Mucosa of stomach (tissue), 1 donor: ENCODE measurements around the gene PMEPA1.
"Not testable (repeated sequence)": the region's sequence is repeated elsewhere in the genome, so short reads cannot be mapped to it uniquely, and the experiment has no call there.

Experiments
- H3K27me3 ChIP-seq: one replicate; pipeline ENCODE4 v1.7.0; 2013; ENCODE audit warnings: mild to moderate bottlenecking, low read length; ENCODE audit not compliant: control insufficient read depth, insufficient read depth
- H3K36me3 ChIP-seq: one replicate; pipeline ENCODE4 v1.7.0; 2013; ENCODE audit warnings: low read length; ENCODE audit not compliant: control insufficient read depth, insufficient read depth
- H3K4me1 ChIP-seq: one replicate; pipeline ENCODE4 v1.7.0; 2013; ENCODE audit warnings: mild to moderate bottlenecking, low read length; ENCODE audit not compliant: control insufficient read depth, insufficient read depth
- H3K4me3 ChIP-seq: one replicate; pipeline ENCODE4 v1.7.0; 2013; ENCODE audit warnings: low read length
- H3K9ac ChIP-seq: one replicate; pipeline ENCODE4 v1.7.0; 2013; ENCODE audit warnings: mild to moderate bottlenecking, low read length, moderate library complexity
- H3K9me3 ChIP-seq: one replicate; pipeline ENCODE4 v1.7.0; 2013; ENCODE audit warnings: mild to moderate bottlenecking, low read length, moderate library complexity; ENCODE audit not compliant: control insufficient read depth
- donor health status: Pancreatic carcinoma.

PMEPA1 gene

DNA sequence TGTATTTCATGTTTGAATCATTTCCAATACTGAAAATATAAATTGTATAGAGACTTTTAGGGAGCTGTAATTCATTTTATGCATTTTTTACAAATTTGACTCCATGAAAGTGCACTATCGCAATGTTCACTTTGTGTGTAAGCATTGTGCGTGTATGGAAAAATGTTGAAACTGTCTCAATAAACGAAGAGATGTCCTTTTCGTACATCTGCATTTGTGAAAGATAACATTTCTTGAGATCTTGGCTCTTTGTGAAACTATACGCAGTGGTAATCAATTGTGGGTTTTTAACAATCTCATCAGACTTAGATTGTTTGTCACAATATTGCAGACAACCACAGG lies 70.9 kb downstream of the PMEPA1 start:
- H3K4me3 ChIP-seq: no peak overlapping the region
- no peaks in the 10 kb centered on the region for H3K4me1 ChIP-seq
- H3K36me3 ChIP-seq: no peaks in the 10 kb centered on the region
- no peaks in the 10 kb centered on the region for H3K9me3 ChIP-seq
- H3K27me3 ChIP-seq: no peaks in the 10 kb centered on the region
- no peak overlapping the region for H3K9ac ChIP-seq

DNA sequence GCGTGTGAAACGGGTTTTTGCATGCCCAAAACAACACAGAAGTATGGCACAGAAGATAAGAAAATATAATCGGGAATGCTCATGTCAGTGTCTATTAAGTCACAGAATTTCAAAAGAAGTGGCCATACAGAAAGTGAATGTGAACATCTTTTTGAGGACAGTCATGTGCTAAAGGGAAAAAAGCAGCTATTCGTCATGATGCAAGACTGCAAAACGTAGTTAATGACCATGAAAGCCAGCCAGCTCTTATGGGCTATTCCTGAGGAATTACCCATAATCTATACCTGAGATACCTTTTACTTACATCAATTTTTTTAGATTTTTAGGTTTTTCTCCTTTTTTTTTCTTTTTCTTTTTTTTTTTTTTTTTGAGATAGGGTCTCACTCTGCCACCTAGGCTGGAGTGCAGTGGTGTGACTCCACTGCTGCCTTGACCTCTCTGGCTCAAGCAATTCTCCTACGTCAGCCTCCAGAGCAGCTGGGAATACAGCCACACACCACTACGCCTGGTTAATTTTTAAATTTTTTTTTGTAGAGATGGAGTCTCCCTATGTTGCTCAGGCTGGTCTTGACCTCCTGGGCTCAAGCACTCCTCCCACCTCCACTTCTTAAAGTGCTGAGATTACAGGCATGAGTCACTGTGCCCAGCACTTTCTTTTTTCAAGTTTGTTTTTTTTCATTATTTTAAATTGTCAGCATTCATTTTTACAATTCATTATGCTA lies 71.5 kb downstream of the PMEPA1 start:
- Histone ChIP-seq H3K9ac (no peak overlapping the region), H3K36me3 (no peaks in the 10 kb centered on the region), H3K4me3 (no peak overlapping the region), H3K27me3 (no peaks in the 10 kb centered on the region), H3K4me1 (no peaks in the 10 kb centered on the region), H3K9me3 (no peaks in the 10 kb centered on the region)

DNA sequence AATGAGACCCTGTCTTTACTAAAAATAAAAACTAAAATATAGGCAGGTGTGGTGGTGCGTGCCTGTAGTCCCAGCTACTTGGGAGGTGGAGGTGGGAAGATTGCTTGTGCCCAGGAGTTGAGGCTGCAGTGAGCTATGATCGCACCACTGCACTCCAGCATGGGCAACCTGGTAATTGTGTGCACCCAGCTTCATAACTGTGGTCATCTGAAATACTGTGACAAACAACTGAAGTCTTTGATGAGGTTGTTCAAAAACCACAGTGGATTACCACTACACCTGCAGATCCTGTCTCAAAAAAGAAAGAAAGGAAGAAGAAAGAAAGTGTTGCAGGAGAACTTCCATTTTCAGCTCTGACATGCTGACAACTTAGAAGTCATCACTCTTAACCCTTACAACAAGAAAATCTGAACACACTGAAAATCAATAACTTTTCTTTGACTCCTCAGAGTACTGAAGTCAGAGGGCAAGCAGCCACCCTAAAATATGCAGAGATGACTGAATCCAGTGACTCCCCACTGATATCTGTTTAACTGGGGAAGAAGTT lies 75.8 kb downstream of the PMEPA1 start:
- no peaks in the 10 kb centered on the region for H3K9me3 ChIP-seq
- no peaks in the 10 kb centered on the region for H3K27me3 ChIP-seq
- no peak overlapping the region for H3K9ac ChIP-seq
- H3K4me3 ChIP-seq: no peak overlapping the region
- H3K4me1 ChIP-seq: no peaks in the 10 kb centered on the region
- no peaks in the 10 kb centered on the region for H3K36me3 ChIP-seq

DNA sequence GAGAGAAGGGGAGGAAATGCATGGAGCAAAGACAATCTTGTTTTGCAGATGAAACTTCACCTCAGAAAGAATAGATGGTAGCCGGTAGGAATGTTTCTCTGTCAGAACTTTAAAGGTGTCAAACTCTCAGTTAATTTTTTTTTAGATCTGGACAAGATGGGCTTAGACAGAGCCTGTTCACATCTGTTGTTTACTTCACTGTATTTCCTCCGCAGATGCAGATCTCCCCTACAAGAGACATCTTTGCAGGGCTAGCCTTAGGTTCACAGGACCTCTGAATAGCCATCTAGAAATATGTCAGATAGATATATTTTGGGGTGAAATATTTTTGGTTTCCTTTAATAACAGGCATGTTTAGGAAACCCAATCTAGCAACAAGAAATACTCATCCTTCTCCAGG lies 77.5 kb downstream of the PMEPA1 start:
- no peaks in the 10 kb centered on the region for H3K36me3 ChIP-seq
- no peak overlapping the region for H3K4me3 ChIP-seq
- H3K9ac ChIP-seq: no peak overlapping the region
- H3K4me1 ChIP-seq: peaks cover 5% of the 10 kb centered on the region
- H3K27me3 ChIP-seq: no peaks in the 10 kb centered on the region
- H3K9me3 ChIP-seq: no peaks in the 10 kb centered on the region

DNA sequence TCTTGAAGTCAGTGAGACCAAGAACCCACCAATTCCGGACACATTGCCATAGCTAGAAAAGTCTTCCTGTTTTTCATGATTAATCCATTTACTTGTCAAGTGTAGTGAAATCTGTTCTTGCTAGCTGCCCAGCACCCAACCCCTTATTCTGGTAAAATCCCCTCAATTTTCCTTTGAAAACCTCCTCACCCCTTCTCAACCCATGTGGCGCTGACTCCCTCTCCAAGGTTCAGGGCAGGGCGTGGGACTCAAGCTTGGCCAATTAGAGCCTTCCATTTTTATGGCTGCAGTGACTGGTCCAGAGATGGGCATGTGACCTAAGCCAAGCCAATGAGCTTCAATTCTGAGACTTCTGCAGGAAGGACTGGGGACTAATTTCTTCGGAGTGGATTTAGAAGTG lies 79.8 kb downstream of the PMEPA1 start:
- no peaks in the 10 kb centered on the region for H3K9me3 ChIP-seq
- no peaks in the 10 kb centered on the region for H3K36me3 ChIP-seq
- no peak overlapping the region for H3K9ac ChIP-seq
- no peak overlapping the region for H3K4me3 ChIP-seq
- no peaks in the 10 kb centered on the region for H3K27me3 ChIP-seq
- H3K4me1 ChIP-seq: peaks cover 8% of the 10 kb centered on the region

DNA sequence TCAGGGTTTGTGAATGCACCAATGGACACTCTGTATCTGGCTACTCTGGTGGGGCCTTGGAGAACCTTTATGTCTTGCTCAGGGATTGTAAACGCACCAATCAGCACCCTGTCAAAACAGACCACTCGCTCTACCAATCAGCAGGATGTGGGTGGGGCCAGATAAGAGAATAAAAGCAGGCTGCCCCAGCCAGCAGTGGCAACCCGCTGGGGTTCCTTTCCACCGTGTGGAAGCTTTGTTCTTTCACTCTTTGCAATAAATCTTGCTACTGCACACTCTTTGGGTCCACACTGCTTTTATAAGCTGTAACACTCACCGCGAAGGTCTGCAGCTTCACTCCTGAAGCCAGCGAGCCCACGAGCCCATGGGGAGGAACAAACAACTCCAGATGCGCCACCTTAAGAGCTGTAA lies 80.3 kb downstream of the PMEPA1 start:
- not testable (repeated sequence) for H3K9me3 ChIP-seq, H3K4me3 ChIP-seq, H3K27me3 ChIP-seq, H3K9ac ChIP-seq, H3K4me1 ChIP-seq, H3K36me3 ChIP-seq

DNA sequence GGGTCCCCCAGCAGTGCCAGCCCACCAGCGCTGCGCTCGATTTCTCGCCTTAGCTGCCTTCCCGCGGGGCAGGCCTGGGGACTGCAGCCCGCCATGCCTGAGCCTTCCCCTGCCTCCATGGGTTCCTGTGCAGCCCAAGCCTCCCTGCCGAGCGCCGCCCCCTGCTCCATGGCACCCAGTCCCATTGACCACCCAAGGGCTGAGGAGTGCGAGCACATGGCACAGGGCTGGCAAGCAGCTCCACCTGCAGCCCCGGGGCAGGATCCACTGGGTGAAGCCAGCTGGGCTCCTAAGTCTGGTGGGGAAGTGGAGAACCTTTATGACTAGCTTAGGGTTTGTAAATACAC lies 80.9 kb downstream of the PMEPA1 start:
- H3K36me3 ChIP-seq, H3K9me3 ChIP-seq, H3K4me3 ChIP-seq, H3K9ac ChIP-seq, H3K27me3 ChIP-seq, H3K4me1 ChIP-seq: not testable (repeated sequence)

DNA sequence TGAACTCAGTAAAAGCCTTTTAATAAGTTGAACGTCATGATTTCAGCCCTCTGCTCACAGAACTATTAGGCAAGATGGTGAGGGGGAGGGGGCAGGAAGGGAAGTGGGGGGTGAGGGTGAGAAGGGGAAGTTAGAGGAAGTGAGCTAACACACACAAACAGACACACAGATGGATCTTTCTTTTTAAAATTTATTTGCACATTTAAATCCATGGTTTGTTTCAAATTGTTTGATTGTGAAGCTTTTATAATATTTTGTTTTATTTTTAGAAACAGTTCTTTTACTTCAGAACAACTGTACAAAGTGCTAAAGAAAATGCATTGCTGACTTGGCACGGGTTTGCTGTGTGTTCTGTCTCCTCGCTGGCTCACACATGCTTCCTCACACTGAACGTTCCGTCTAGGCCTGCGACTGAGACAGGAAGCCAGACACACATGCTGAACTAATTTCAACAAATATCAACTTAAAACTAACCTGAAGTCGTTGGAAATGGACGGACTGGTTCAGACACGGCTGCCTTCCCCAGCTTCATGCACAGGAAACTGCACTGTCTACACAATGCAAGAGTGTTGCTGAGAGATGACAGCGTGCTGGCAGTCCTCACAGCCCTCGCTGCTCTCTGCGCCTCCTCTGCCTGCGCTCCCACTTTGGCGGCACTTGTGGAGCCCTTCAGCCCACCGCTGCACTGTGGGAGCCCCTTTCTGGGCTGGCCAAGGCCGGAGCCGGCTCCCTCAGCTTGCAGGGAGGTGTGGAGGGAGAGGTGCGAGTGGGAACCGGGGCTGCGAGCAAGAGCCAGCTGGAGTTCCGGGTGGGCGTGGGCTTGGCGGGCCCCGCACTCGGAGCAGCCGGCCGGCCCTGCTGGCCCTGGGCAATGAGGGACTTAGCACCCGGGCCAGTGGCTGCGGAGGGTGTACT lies 81.5 kb downstream of the PMEPA1 start:
- H3K27me3 ChIP-seq: no peaks in the 10 kb centered on the region
- H3K9ac ChIP-seq: no peak overlapping the region
- H3K4me3 ChIP-seq: no peak overlapping the region

DNA sequence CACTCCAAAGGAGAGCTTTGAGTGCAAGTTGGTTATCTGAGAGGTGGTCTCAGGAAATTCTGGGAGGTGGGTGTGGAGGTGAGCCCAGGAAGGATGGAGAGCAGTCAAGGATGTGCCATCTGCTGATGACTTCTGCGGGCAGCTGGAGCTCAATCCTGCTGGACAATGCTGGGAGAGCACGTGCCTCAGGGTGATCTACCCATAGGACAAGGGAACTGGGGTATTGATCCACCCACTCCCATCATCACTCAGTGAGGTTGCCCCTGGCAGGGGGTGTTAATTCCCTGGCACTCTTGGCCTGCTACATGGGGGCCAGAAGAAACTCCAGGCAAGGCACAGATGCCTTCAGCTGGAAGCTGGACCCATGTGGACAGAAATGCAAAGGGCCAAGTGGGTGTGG lies 82.5 kb downstream of the PMEPA1 start:
- no peaks in the 10 kb centered on the region for H3K36me3 ChIP-seq
- no peak overlapping the region for H3K9ac ChIP-seq
- no peaks in the 10 kb centered on the region for H3K27me3 ChIP-seq
- H3K9me3 ChIP-seq: no peaks in the 10 kb centered on the region
- H3K4me3 ChIP-seq: no peak overlapping the region
- H3K4me1 ChIP-seq: peaks cover 8% of the 10 kb centered on the region

More for the DNA sequence above, 81.5 kb downstream of the PMEPA1 start:
- H3K4me1 ChIP-seq: peaks cover 8% of the 10 kb centered on the region
- H3K9me3 ChIP-seq: no peaks in the 10 kb centered on the region
- H3K36me3 ChIP-seq: no peaks in the 10 kb centered on the region

DNA sequence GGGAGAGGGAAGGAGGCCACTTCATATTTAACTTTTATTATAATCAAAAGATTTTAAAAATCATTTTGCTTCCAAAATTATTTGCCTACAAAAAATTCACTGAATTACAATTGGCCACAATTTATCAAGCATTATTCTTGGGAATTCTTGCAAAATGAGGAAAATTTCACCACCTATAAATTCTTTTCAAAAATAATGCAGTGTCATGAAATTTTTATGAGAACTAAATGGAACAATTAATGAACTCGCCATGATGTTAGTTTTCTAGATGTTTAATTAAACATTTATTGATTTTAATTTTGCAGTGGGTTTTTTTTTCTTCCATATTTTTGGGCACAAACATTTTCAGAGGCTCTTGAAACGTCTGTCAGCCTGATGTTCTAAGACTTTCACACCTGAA lies 83.8 kb downstream of the PMEPA1 start:
- no peak overlapping the region for H3K4me3 ChIP-seq
- no peaks in the 10 kb centered on the region for H3K9me3 ChIP-seq
- H3K4me1 ChIP-seq: peaks cover 8% of the 10 kb centered on the region
- no peaks in the 10 kb centered on the region for H3K27me3 ChIP-seq
- no peaks in the 10 kb centered on the region for H3K36me3 ChIP-seq
- no peak overlapping the region for H3K9ac ChIP-seq

DNA sequence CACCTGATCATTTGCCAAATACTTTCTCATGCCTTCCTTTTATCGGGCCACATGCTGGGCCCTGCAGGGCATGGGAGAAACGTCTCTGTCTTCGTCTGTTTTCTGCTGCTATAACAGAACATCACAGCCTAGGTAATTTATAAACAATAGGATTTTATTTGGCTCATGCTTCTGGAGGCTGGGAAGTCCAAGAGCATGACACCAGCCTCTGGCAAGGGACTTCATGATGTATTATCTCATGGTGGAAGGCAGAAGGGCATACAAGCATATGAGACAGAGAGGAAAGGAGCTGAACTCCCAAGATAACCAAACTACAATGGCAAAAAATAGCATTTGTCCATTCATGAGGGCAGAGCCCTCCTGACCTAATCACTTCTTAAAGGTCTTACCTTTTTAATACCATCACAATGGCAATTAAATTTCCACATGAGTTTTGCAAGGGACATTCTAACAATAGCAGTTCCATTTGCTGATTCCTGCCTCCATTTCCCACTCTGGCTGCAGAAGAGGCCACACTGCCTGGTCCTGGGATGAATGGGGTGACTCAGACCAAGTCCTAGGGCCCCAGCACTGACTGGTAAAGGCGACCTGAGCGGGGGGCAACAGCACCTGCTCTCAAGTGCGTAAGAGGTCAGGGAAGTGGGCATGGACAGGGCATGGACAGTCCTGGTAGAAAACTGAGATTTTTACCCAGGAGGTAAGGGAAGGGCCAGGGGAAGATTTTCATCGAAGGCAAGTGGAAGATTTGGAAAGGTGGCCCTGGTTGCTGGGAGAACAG lies 84.4 kb downstream of the PMEPA1 start:
- Histone ChIP-seq H3K27me3 (no peaks in the 10 kb centered on the region), H3K4me3 (no peak overlapping the region), H3K9me3 (no peaks in the 10 kb centered on the region), H3K36me3 (no peaks in the 10 kb centered on the region), H3K9ac (no peak overlapping the region), H3K4me1 (peaks cover 8% of the 10 kb centered on the region)

DNA sequence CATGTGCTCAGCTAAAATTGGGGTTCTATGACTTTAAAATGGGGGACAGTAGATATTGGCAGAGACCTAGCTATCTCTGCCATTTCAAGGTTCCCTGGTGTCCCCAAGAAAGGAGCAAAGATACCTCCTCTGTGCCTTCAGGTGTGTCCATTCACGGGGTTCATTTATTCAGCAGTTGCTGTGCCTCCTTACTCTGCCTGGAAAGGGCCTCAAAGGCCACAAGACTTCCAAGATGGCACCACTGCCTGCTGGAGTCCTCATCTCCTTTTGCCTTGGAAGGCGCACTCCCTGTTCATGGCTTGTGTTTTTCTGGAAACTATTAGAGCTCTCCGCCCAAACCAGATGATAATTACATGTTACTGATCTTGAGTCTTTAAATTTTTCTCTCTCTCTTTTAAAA lies 85.7 kb downstream of the PMEPA1 start:
- peaks cover 8% of the 10 kb centered on the region for H3K4me1 ChIP-seq
- H3K27me3 ChIP-seq: no peaks in the 10 kb centered on the region
- no peak overlapping the region for H3K9ac ChIP-seq
- no peaks in the 10 kb centered on the region for H3K9me3 ChIP-seq
- H3K4me3 ChIP-seq: no peak overlapping the region
- no peaks in the 10 kb centered on the region for H3K36me3 ChIP-seq
